PFSK-1 (cell line): ENCODE measurements around the gene BNIP5.

ENCODE experiments used
- FOXP2 ChIP-seq: optimal IDR thresholded peaks from 2 replicates; pipeline ENCODE3; 2011; ENCODE audit warnings: borderline replicate concordance, control low read depth, inconsistent platforms; ENCODE audit not compliant: insufficient read depth; ENCODE audit errors: extremely low read length, extremely low read depth
- POLR2AphosphoS5 ChIP-seq: IDR thresholded peaks from 2 replicates; pipeline ENCODE4 v1.6.1; 2012; ENCODE audit warnings: low read depth, mild to moderate bottlenecking, control low read depth, low read length, moderate library complexity
- SIN3A ChIP-seq: IDR thresholded peaks from 2 replicates; pipeline ENCODE4 v1.6.1; 2012; ENCODE audit warnings: mild to moderate bottlenecking, low read length, moderate library complexity, borderline replicate concordance; ENCODE audit not compliant: insufficient read depth
- TAF1 ChIP-seq: IDR thresholded peaks from 2 replicates; pipeline ENCODE4 v1.6.1; 2012; ENCODE audit warnings: low read length, control low read depth, borderline replicate concordance; ENCODE audit not compliant: insufficient read depth
- TF ChIP-seq, protein P1 (sequence below), 2 experiments: IDR thresholded peaks; 2 replicates each; pipeline versions ENCODE4 v1.6.1 to v1.8.0; 2011 to 2012; ENCODE audit warnings: low read depth in 2 of 2, low read length in 2 of 2, control low read depth in 1 of 2, inconsistent platforms in 1 of 2, mild to moderate bottlenecking in 1 of 2, moderate library complexity in 1 of 2; ENCODE audit not compliant: insufficient read depth in 1 of 2

BNIP5 gene

DNA sequence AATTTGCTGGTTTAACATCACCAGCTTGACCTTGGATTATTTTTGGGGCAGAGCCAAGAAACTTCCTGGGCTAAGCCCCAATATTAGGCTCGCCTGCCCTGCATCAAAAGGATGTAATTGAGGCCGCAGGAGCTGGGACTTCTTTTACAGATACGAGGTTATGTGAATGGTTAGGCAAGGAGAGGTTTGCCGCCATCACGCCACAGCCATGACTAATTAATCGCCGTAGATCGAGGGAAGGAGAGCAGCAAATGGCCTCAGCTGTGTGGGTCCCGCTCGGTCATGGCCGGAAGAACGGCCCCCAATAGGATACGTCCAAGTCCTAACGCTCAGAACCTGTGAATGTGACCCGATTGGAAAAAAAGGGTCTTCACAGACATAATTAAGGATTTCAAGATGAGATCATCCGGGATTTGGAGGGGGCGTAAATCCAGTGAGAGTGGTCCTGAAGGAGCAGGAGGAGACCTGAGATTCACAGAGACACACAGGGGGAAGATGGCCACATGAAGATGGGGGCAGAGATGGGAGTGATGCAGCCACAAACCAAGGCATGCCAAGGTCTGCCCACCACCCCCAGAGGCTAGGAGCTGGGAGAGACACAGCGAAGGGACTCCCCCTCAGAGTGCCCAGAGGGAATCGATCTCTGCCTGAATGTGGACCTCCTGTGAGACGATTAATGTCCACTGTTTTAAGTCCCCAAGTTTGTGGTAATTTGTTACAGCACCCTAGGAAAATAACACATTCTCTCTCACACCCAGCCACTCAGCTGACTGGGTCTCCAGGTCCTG lies 10.0 kb upstream of the BNIP5 start:
- TF ChIP-seq FOXP2 (no peak), SIN3A (no peak), TAF1 (no peak), POLR2AphosphoS5 (no peak)
- TF ChIP-seq, protein P1, sequence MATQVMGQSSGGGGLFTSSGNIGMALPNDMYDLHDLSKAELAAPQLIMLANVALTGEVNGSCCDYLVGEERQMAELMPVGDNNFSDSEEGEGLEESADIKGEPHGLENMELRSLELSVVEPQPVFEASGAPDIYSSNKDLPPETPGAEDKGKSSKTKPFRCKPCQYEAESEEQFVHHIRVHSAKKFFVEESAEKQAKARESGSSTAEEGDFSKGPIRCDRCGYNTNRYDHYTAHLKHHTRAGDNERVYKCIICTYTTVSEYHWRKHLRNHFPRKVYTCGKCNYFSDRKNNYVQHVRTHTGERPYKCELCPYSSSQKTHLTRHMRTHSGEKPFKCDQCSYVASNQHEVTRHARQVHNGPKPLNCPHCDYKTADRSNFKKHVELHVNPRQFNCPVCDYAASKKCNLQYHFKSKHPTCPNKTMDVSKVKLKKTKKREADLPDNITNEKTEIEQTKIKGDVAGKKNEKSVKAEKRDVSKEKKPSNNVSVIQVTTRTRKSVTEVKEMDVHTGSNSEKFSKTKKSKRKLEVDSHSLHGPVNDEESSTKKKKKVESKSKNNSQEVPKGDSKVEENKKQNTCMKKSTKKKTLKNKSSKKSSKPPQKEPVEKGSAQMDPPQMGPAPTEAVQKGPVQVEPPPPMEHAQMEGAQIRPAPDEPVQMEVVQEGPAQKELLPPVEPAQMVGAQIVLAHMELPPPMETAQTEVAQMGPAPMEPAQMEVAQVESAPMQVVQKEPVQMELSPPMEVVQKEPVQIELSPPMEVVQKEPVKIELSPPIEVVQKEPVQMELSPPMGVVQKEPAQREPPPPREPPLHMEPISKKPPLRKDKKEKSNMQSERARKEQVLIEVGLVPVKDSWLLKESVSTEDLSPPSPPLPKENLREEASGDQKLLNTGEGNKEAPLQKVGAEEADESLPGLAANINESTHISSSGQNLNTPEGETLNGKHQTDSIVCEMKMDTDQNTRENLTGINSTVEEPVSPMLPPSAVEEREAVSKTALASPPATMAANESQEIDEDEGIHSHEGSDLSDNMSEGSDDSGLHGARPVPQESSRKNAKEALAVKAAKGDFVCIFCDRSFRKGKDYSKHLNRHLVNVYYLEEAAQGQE (IDR thresholded peaks at IDR 0.05; ENCODE audit: insufficient read depth in 1 of 2, low read depth in 2 of 2, low read length in 2 of 2) = no peak

DNA sequence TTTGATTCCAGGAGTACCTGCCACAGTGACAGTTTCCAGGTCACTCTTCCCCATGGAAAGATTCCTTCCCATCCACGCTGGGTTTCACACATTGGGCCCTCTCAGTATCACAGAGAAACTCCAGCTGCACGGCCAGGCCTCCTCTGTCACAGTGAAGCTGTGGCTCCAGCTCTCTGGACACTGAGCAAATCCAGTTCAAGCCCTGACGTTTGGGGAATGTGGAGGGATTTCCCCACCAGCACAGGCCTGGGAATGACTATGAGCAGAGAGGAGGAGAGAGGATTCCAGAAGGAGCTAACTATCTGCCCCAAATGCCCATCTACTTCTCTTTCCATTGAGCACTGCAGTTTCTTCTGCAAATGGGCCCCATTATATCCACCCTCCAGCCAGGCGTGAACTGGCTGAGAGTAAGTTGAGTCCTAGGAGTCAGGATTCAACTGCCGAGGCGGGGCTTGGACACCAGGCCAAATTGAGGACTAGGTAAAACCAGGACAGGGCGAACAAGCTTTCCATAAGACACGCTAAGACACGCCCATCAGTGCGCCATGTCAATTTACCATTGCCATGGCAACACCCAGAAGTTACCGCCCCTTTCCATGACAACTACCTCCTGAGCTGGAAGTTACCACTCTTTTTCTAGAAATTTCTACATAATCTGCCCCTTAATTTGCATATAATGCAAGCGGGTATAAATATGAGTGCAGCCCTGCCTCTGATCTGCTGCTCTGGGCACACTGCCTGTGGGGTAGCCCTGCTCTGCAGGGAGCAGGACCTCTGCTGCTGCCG lies 9.2 kb upstream of the BNIP5 start:
- TF ChIP-seq, protein P1 (IDR thresholded peaks at IDR 0.05; ENCODE audit: insufficient read depth in 1 of 2, low read depth in 2 of 2, low read length in 2 of 2) = no peak
- TF ChIP-seq SIN3A = no peak
- TF ChIP-seq TAF1 = no peak
- TF ChIP-seq POLR2AphosphoS5 = no peak
- TF ChIP-seq FOXP2 = no peak

DNA sequence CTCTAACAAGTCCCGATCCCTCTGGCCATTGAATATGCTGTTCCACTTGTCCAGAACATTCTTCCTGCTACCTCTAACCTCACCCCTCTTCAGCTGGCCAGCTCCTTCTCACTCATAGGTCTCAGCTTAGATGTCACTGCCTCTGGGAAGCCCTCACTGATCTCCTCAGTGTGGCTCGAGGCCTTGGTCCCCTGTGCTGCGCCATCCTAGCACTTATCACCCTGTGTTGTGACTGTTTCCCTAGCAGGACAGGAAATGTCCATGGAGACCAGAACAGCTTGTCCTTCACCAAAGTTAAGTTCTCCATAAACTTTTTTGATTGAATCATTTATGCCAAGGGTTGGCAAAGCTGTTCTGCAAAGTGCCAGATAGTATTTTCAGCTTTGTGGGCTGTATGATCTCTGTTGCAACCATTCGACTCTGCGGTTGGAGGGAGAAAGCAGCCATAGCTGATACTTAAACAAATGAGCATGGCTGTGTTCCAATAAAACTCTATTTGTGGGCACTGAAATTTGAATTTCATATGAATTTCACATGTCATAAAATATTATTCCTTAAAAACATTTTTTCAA lies 6.5 kb upstream of the BNIP5 start:
- TF ChIP-seq, protein P1 (IDR thresholded peaks at IDR 0.05; ENCODE audit: insufficient read depth in 1 of 2, low read depth in 2 of 2, low read length in 2 of 2) = no peak
- TF ChIP-seq TAF1 = no peak
- no peak for TF ChIP-seq FOXP2
- TF ChIP-seq SIN3A = no peak
- no peak for TF ChIP-seq POLR2AphosphoS5

DNA sequence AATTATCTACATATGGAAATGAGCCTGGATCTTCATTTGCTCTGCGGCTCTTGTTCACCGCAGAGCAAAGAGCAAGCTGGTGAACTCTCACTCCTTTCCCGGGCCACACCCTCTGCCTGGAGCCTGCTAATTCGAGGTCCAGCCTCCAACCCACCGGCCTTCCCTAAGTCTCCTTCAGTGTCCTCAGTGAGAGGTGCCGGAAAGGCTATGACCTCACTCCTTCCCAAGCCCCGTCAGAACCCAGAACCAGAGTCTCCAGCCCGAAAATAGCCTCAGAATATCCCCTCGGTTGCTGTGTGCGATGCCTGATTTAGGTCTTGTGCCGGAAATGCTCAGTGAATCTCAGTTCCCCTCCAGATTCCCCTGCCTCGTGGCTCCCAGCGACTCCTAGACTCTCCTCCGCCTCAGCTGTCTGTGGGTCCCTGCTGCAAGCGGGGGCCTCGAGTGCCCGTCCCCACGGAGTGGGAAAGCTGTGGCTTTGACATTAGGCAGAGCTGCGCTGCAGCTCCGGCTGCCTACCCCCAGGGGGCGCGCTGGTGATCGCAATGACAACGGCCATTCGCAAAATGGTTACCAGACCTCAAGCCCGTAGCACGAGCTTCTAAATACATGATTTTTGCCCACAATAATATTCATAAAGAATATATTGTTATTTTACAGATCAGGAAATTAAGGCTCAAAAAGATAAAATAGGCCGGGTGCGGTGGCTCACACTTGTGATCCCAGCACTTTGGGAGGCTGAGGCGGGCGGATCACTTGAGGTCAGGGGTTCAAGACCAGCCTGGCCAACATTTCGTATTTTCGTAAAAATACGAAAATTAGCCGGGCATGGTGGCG lies 4.1 kb upstream of the BNIP5 start:
- TF ChIP-seq SIN3A (no peak), FOXP2 (no peak), TAF1 (no peak), POLR2AphosphoS5 (no peak)
- TF ChIP-seq, protein P1 (IDR thresholded peaks at IDR 0.05; ENCODE audit: insufficient read depth in 1 of 2, low read depth in 2 of 2, low read length in 2 of 2) = no peak
